Heart right ventricle (tissue), 16 donors: ENCODE data around the gene ZSCAN9. TPM values are rescaled to one million over a fixed set of nuclear protein-coding genes. Genes with fewer than 3 reads are reported as not detected.

Experiments
- ATAC-seq, 8 donors: fragments of 200-7000 bp; cut with Tn5 transposase; one replicate each; pipeline ENCODE4 v1.9.1; 2020; ENCODE audit warnings: mild to moderate bottlenecking in 8 of 8, moderate library complexity in 8 of 8, moderate number of reproducible peaks in 1 of 8
- DNase-seq, 2 donors: peaks; one replicate each; pipeline ENCODE4 v3.0.0-alpha.2; 2020
- H3K27ac ChIP-seq, 10 donors: fragments of 200-600 bp; sonication (generic) in 2 of 10; one replicate each; pipeline versions ENCODE4 v1.5.0 to v1.8.0; 2020 to 2022; ENCODE audit warnings: mild to moderate bottlenecking in 3 of 10
- H3K27me3 ChIP-seq, 7 donors: fragments of 200-600 bp; one replicate each; pipeline ENCODE4 v1.8.0; 2021 to 2022; ENCODE audit warnings: mild to moderate bottlenecking in 2 of 7
- H3K36me3 ChIP-seq, 9 donors: fragments of 200-600 bp; sonication (generic) in 1 of 9; one replicate each; pipeline versions ENCODE4 v1.5.0 to v1.8.0; 2020 to 2022; ENCODE audit warnings: mild to moderate bottlenecking in 2 of 9
- H3K4me1 ChIP-seq, 9 donors: fragments of 200-600 bp; sonication (generic) in 1 of 9; one replicate each; pipeline versions ENCODE4 v1.5.0 to v1.8.0; 2020 to 2022; ENCODE audit warnings: mild to moderate bottlenecking in 4 of 9
- H3K4me3 ChIP-seq, 10 donors: fragments of 200-600 bp; sonication (generic) in 2 of 10; one replicate each; pipeline versions ENCODE4 v1.5.0 to v1.8.0; 2020 to 2022; ENCODE audit warnings: mild to moderate bottlenecking in 7 of 10, moderate library complexity in 2 of 10
- H3K9me3 ChIP-seq, 11 donors: fragments of 200-600 bp in 10 of 11; sonication (generic) in 2 of 11; one replicate each; pipeline versions ENCODE4 v1.5.0 to v1.8.0; 2013 to 2022; ENCODE audit warnings: mild to moderate bottlenecking in 2 of 11, control low read depth in 1 of 11, moderate library complexity in 1 of 11
- WGBS, 2 donors: extraction: QIAGEN DNeasy Blood & Tissue Kit; methylation state at CpG; one replicate each; pipeline ENCODE4 v1.1.7; 2013; ENCODE audit warnings: inconsistent platforms in 1 of 2; 5-methylcytosine and 5-hydroxymethylcytosine counted together
- intact Hi-C, 10 donors: fragments of 100-400 bp; cut with DNase I; formaldehyde crosslinking; loops; one replicate each; pipeline versions ENCODE4 v1.11.1 to v1.14.2; 2022
- polyA plus RNA-seq, 2 donors: library from polyadenylated mRNA; stranded (reverse); fragments of 200-250 nt; gene quantifications; one replicate each; pipeline ENCODE4 v1.2.3, GENCODE V29; 2013
- total RNA-seq, 10 donors: library from RNA; stranded (reverse); fragmentation: NEBNext Ultra II Directional in 3 of 10; extraction: Animal tissue kit (Norgen Biotek cat#: 25700) in 3 of 10; gene quantifications; one replicate each; pipeline versions ENCODE4 v1.2.1 to v1.2.4, GENCODE V29; 2021 to 2023
- TF ChIP-seq, protein P1 (sequence below), 9 donors: fragments of 200-600 bp; sonication (generic) in 2 of 9; IDR thresholded peaks; one replicate each; pipeline versions ENCODE4 v1.5.0 to v1.8.0; 2021 to 2022; ENCODE audit warnings: antibody characterized with exemption in 9 of 9, mild to moderate bottlenecking in 5 of 9, moderate library complexity in 1 of 9
- donor health status: Arrhythmogenic right ventricular cardiomyopathy.
- donor health status: ischemic (EF 13 %, LVEDD 7.1; RV severe dilation, severe dysfunction).
- donor health status: healthy with polysubstance abuse.
- donor health status: DM: no; HTN: yes; CAD: no.
- donor health status: DM: no; HTN: no; CAD: no.
- donor health status: ischemic (EF 25% LVEDD 6.9; RV normal size, moderate dysfunction).
- donor health status: ischemic (EF 25% LVEDD 5.7; RV mildly dilated, moderate dysfunction).
- donor health status: healthy.
- donor health status: DM: yes; HTN: yes; CAD: no.
- donor health status: Ischemic cardiomyopathy.
- donor health status: ischemic (EF 35%, LVEDD 5.7; RV mildly dilated, moderate dysfunction).
- donor health status: nonischemic (EF 11% LVEDD 7.7; RV severe dilation, severe dysfunction).
- donor health status: DM: yes; HTN: yes; CAD: no.
- donor health status: PGD.
- donor health status: ischemic (EF 29% LVEDD 5.4; RV normal size, mild dysfunction).
- donor health status: nonischemic (EF 23%, LVEDD 6.1; RV moderate dilation, normal function).

The ZSCAN9 gene
- total and polyA plus RNA-seq, 12 donors, result 6.8 to 11.2 (median 8.8) TPM

DNA sequence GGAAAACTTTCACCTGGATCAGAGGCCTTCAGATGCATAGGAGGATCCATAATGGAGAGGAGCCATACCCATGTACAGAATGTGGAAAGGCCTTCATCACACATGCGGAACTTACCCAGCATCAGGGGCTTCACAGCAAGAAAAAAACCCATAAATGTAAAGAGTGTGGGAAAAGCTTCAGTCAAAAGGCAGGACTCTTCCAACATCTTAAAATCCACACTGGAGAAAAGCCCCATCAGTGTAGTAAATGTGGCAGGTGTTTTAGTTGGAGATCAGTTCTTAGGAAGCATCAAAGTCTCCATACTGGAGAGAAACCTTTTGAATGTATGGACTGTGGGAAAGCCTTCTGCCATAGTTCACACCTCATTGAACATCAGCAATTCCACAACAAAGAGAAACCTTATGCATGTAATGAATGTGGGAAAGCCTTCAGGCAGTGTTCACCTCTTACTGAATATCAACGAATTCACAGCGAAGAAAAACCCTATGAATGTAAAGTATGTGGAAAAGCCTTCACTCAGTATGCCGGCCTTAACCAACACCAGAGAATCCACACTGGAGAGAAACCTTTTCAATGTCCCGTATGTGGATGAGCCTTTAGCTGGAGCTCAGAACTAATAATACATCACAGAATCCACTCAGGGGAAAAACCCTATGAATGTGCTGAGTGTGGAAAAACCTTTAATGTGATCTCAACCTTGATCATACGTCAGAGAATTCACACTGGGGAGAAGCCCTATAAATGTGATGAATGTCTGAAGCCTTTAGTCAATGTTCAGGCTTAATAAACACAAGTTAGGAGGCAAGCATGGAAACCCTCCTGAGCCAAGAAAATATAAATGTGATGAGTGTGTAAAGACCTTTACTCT is 36.7 kb upstream of the ZSCAN9 start:
- TF ChIP-seq, protein P1, sequence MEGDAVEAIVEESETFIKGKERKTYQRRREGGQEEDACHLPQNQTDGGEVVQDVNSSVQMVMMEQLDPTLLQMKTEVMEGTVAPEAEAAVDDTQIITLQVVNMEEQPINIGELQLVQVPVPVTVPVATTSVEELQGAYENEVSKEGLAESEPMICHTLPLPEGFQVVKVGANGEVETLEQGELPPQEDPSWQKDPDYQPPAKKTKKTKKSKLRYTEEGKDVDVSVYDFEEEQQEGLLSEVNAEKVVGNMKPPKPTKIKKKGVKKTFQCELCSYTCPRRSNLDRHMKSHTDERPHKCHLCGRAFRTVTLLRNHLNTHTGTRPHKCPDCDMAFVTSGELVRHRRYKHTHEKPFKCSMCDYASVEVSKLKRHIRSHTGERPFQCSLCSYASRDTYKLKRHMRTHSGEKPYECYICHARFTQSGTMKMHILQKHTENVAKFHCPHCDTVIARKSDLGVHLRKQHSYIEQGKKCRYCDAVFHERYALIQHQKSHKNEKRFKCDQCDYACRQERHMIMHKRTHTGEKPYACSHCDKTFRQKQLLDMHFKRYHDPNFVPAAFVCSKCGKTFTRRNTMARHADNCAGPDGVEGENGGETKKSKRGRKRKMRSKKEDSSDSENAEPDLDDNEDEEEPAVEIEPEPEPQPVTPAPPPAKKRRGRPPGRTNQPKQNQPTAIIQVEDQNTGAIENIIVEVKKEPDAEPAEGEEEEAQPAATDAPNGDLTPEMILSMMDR (IDR thresholded peaks at IDR 0.05), result no peak
- ATAC-seq (no peak), DNase-seq (no peak)
- peaks cover 0 to 97% (median 33%) of the 10 kb centered on the region in 11 donors for H3K9me3 ChIP-seq
- no peaks in the 10 kb centered on the region for H3K36me3 ChIP-seq
- 81% methylated on average over 6 of the region's 6 CpGs for WGBS, 2 donors
- no peaks in the 10 kb centered on the region for H3K4me1 ChIP-seq
- H3K4me3 ChIP-seq, result no peak overlapping the region
- peaks cover 0 to 9% (median 0%) of the 10 kb centered on the region in 7 donors for H3K27me3 ChIP-seq
- intact Hi-C loops, result no loop called here
- H3K27ac ChIP-seq, result no peak overlapping the region

DNA sequence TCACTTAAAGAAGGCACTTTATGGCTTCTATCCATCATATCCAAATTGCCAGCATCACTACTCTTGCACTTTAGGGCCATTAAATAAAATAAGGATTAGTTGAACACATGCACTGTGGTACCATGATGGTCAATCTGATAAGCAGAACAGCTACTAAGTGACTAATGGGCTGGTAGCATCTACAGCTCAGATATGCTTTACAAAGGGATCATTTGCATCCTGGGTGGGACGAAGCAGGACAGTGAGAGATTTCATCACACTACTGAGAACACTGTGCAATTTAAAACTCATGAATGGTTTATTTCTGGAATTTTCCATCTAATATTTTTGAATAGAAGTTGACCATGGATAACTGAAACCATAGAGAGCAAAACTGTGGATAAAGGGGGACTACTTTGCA is 25.1 kb upstream of the ZSCAN9 start:
- Histone ChIP-seq H3K4me3 (no peak overlapping the region), H3K27me3 (peaks cover 0 to 75% (median 38%) of the 10 kb centered on the region in 7 donors), H3K4me1 (no peaks in the 10 kb centered on the region), H3K36me3 (no peaks in the 10 kb centered on the region), H3K27ac (no peak overlapping the region), H3K9me3 (peaks cover 0 to 43% (median 9%) of the 10 kb centered on the region in 11 donors)
- ATAC-seq (no peak), DNase-seq (no peak)
- intact Hi-C loops, result no loop called here
- WGBS, 2 donors, result 50 to 65% methylated on average over 1 of the region's 1 CpG
- TF ChIP-seq, protein P1 (IDR thresholded peaks at IDR 0.05), result no peak

DNA sequence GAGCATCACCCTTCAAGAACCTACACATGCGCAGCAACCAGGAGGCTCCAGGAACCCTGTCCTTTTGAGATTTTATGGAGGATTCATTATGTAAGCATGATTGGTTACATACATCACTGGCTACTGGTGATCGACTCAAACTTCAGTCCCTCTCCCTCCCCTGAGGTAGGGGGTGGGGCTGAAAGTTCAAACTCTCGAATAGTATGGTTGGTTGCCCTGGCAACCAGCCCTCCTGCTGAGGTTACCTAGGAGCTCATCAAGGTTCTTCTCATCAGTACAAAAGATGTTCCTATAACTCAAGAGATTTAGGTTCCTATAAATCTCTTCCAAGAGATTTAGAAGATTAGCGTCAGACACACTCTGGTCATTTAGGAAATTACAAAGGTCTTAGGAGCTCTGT is 21.9 kb upstream of the ZSCAN9 start:
- Histone ChIP-seq H3K4me1 (peaks cover 0 to 15% (median 9%) of the 10 kb centered on the region in 9 donors), H3K27me3 (peaks cover 13 to 100% (median 67%) of the 10 kb centered on the region in 7 donors), H3K36me3 (no peaks in the 10 kb centered on the region), H3K27ac (no peak overlapping the region), H3K4me3 (no peak overlapping the region), H3K9me3 (peaks cover 0 to 20% (median 7%) of the 10 kb centered on the region in 11 donors)
- ATAC-seq, result no peak
- 32 to 36% methylated on average over 4 of the region's 4 CpGs for WGBS, 2 donors
- TF ChIP-seq, protein P1 (IDR thresholded peaks at IDR 0.05), result no peak
- intact Hi-C loops, result no loop called here
- DNase-seq, result no peak

DNA sequence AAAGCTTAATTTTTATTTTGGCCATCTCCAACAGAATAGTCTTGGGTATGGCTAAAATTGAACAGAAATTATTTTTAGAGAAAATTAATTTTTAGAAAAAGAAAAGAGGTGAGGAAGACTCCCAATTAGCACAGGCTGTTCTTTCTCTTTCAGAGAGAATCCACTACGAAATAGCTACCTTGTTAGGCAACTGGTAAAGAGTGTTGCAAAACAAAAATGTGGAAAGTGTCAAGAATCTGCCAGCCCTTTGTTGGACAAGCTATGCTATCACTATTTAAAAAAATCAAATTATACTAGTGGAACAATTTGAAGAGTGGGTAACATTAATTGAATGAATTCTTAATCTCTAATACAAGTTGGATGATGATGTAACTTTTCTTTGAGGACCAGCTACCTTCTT is 19.2 kb upstream of the ZSCAN9 start:
- no peaks in the 10 kb centered on the region for H3K36me3 ChIP-seq
- peaks cover 0 to 18% (median 7%) of the 10 kb centered on the region in 11 donors for H3K9me3 ChIP-seq
- peaks cover 15 to 100% (median 81%) of the 10 kb centered on the region in 7 donors for H3K27me3 ChIP-seq
- TF ChIP-seq, protein P1 (IDR thresholded peaks at IDR 0.05), result no peak
- DNase-seq (no peak), ATAC-seq (no peak)
- no peak overlapping the region for H3K4me3 ChIP-seq
- H3K27ac ChIP-seq, result no peak overlapping the region
- peaks cover 0 to 19% (median 11%) of the 10 kb centered on the region in 9 donors for H3K4me1 ChIP-seq
- intact Hi-C loops, result no loop called here
- WGBS, 2 donors, result 48 to 52% methylated on average over 1 of the region's 1 CpG
